Tongue (tissue), 2 donors: Measurements from ENCODE around the gene PLXDC2. TPM values are rescaled to one million over a fixed set of nuclear protein-coding genes. Genes with fewer than 3 reads are reported as not detected.
"Not testable (repeated sequence)": the region's sequence is repeated elsewhere in the genome, so short reads cannot be mapped to it uniquely, and the experiment has no call there.

ENCODE experiments used
- DNase-seq: peaks from one replicate; pipeline ENCODE4 v3.0.0-alpha.2; 2015
- total RNA-seq: library from RNA; depleted of rRNA; stranded (reverse); fragments of >200 nt; gene quantifications from one replicate; pipeline ENCODE4 v1.2.3, GENCODE V29; 2014

The PLXDC2 gene
- total RNA-seq, 1 donor from 2014 or later, result 54.1 TPM

GRCh38 chr10:20207653-20208052 is 391.4 kb downstream of the PLXDC2 start:
- peak; percentile 86 for DNase-seq

GRCh38 chr10:20209098-20209497 is 392.9 kb downstream of the PLXDC2 start:
- DNase-seq, result not testable (repeated sequence)

GRCh38 chr10:20215547-20216152 is 399.4 kb downstream of the PLXDC2 start:
- no peak for DNase-seq

- DNase-seq, result no peak
Observed at GRCh38 chr10:20221356-20221755, 405.1 kb downstream of the PLXDC2 start.

- no peak for DNase-seq
Observed at GRCh38 chr10:20228729-20229128, 412.5 kb downstream of the PLXDC2 start.

- no peak for DNase-seq
Observed at GRCh38 chr10:20232079-20232705, 416.0 kb downstream of the PLXDC2 start.

GRCh38 chr10:20233423-20233822 is 417.2 kb downstream of the PLXDC2 start:
- no peak for DNase-seq

GRCh38 chr10:20234579-20234978 is 418.3 kb downstream of the PLXDC2 start:
- no peak for DNase-seq

- no peak for DNase-seq
Observed at GRCh38 chr10:20237091-20237570, 420.9 kb downstream of the PLXDC2 start.

- DNase-seq, result no peak
Observed at GRCh38 chr10:20237586-20237985, 421.4 kb downstream of the PLXDC2 start.

- DNase-seq, result no peak
Observed at GRCh38 chr10:20240643-20241042, 424.4 kb downstream of the PLXDC2 start.

GRCh38 chr10:20247454-20247853 is 431.2 kb downstream of the PLXDC2 start:
- DNase-seq, result no peak

- no peak for DNase-seq
Observed at GRCh38 chr10:20247891-20248708, 431.9 kb downstream of the PLXDC2 start.

- peak; percentile 94 for DNase-seq
Observed at GRCh38 chr10:20254078-20254477, 437.8 kb downstream of the PLXDC2 start.

- DNase-seq, result no peak
Observed at GRCh38 chr10:20254497-20254896, 438.3 kb downstream of the PLXDC2 start.

GRCh38 chr10:20256969-20257368 is 440.7 kb downstream of the PLXDC2 start:
- DNase-seq, result no peak

- no peak for DNase-seq
Observed at GRCh38 chr10:20257422-20257821, 441.2 kb downstream of the PLXDC2 start.

GRCh38 chr10:20265146-20265545 is 448.9 kb downstream of the PLXDC2 start:
- no peak for DNase-seq

- no peak for DNase-seq
Observed at GRCh38 chr10:20267734-20268133, 451.5 kb downstream of the PLXDC2 start.

GRCh38 chr10:20271490-20271889 is 455.3 kb downstream of the PLXDC2 start:
- no peak for DNase-seq

GRCh38 chr10:20272608-20273007 is 456.4 kb downstream of the PLXDC2 start:
- DNase-seq, result no peak

- no peak for DNase-seq
Observed at GRCh38 chr10:20274571-20274970, 458.3 kb downstream of the PLXDC2 start.
